ENCODE data around the gene TRPM4. TPM values are rescaled to one million over a fixed set of nuclear protein-coding genes. Genes with fewer than 3 reads are reported as not detected.

The TRPM4 gene
- polyA plus RNA-seq, 1 donor (not counting 4 experiments of a cell fraction or from before 2014, with no cell fraction given) = 16.1 TPM

DNA sequence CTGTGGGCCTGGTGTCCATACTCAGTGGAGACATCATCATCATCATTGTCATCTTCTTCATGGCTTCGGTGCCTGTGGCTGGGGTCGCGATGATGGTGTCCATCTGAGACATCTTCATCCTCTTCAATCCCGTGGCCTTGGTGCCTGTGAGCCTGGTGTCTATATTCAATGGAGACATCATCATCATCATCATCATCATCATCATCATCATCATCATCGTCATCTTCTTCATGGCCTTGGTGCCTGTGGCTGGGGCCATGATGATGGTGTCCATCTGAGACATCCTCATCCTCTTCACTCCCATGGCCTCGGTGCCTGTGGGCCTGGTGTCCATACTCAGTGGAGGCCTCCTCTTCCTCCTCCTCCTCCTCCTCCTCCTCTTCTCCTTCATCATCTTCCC is 3.3 kb upstream of the TRPM4 start:
- Histone ChIP-seq H2AFZ (ENCODE audit: control insufficient read depth, low read length) (no peak overlapping the region), H3K9me1 (ENCODE audit: control insufficient read depth, extremely low read depth, insufficient read depth, low read length) (no peaks in the 10 kb centered on the region), H3K4me3 (ENCODE audit: control insufficient read depth in 2 of 3, extremely low read depth in 1 of 3, insufficient read depth in 2 of 3, low read depth in 1 of 3, low read length in 3 of 3) (no peak overlapping the region), H3K9me3 (ENCODE audit: control insufficient read depth, low read depth, low read length) (no peaks in the 10 kb centered on the region), H3K4me2 (ENCODE audit: control insufficient read depth, extremely low read depth, insufficient read depth, low read depth, low read length) (no peak overlapping the region), H4K20me1 (ENCODE audit: control insufficient read depth, extremely low read depth, insufficient read depth, low read length) (no peaks in the 10 kb centered on the region), H3K36me3 (ENCODE audit: control insufficient read depth in 2 of 2, extremely low read depth in 1 of 2, insufficient read depth in 2 of 2, low read length in 2 of 2) (no peaks in the 10 kb centered on the region), H3K27ac (ENCODE audit: control insufficient read depth, insufficient read depth, low read length) (no peak overlapping the region), H3K79me2 (ENCODE audit: control insufficient read depth, insufficient read depth, low read length) (peaks cover 7% of the 10 kb centered on the region), H3K4me1 (ENCODE audit: control insufficient read depth, extremely low read depth, insufficient read depth, low read length) (peaks cover 23% of the 10 kb centered on the region), H3K27me3 (ENCODE audit: control insufficient read depth, extremely low read depth, insufficient read depth, low read length) (no peaks in the 10 kb centered on the region), H3K9ac (ENCODE audit: control insufficient read depth, extremely low read depth, insufficient read depth, low read length) (no peak overlapping the region)
- no peak for TF ChIP-seq EZH2 (IDR thresholded peaks at IDR 0.05; ENCODE audit: low read length)
- TF ChIP-seq, protein P1, sequence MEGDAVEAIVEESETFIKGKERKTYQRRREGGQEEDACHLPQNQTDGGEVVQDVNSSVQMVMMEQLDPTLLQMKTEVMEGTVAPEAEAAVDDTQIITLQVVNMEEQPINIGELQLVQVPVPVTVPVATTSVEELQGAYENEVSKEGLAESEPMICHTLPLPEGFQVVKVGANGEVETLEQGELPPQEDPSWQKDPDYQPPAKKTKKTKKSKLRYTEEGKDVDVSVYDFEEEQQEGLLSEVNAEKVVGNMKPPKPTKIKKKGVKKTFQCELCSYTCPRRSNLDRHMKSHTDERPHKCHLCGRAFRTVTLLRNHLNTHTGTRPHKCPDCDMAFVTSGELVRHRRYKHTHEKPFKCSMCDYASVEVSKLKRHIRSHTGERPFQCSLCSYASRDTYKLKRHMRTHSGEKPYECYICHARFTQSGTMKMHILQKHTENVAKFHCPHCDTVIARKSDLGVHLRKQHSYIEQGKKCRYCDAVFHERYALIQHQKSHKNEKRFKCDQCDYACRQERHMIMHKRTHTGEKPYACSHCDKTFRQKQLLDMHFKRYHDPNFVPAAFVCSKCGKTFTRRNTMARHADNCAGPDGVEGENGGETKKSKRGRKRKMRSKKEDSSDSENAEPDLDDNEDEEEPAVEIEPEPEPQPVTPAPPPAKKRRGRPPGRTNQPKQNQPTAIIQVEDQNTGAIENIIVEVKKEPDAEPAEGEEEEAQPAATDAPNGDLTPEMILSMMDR (optimal IDR thresholded peaks at IDR 0.05 in 1 of 3, IDR thresholded peaks at IDR 0.05 in 1 of 3, conservative IDR thresholded peaks at IDR 0.05 in 1 of 3; ENCODE audit: extremely low read depth in 1 of 3, insufficient read depth in 2 of 3, low read length in 3 of 3) = no peak
- dilution Hi-C loops (cut with MboI; ENCODE audit: extremely low pct_ligation_motif_present, low sequenced_read_pairs) = no loop called here
- DNase-seq (ENCODE audit: low read depth, low spot score) = no peak
- FAIRE-seq = no peak

DNA sequence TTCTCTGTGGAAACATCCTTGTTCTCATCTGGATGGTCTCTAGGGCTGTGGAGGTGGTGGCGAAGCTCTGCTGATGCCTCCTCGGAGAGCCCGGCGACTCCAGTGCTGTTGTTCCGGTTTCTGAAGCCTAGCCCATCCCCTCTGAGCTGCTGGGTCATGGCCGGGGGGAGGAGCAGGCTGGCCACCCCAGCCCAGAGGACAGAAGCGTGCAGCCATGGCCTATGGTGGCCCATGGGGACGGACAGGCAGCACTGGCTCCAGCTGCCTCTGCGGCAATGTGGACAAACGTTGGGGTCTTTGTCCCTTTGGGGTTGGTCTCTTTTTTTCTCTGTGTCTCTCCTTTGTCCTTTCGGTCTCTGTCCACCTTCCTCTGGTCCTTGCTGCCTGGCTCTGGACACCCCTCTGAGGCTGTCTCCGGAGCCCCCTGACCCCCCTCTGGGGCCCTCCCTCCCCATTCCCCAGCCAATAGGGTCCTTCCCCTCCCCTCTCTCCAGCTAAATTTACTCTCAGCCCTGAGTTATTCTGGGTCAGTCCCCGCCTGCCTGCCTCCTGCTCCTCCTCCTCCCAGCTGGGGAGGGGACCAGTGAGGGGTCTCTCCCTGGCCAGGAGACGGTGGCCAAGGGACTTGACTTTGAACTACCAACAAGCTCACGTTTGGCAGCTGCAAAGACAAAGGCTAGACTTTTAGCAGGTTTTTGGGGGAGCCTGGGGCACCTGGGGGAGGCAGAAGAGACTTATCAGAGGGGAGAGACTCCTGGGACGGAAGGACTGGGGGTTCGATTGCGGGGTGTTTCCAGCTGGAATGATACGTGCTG is 2.4 kb upstream of the TRPM4 start, which contains the start of gene HRC:
HRC (minus strand) TSS at position 392 of the 815 bp plus-strand sequence; CDS start at position 233, 159 bp downstream.
- H4K20me1 ChIP-seq (ENCODE audit: control insufficient read depth, extremely low read depth, insufficient read depth, low read length) = no peaks in the 10 kb centered on the region
- H3K9me1 ChIP-seq (ENCODE audit: control insufficient read depth, extremely low read depth, insufficient read depth, low read length) = no peaks in the 10 kb centered on the region
- H3K9ac ChIP-seq (ENCODE audit: control insufficient read depth, extremely low read depth, insufficient read depth, low read length) = no peak within 1 kb of the TSS
- H3K27me3 ChIP-seq (ENCODE audit: control insufficient read depth, extremely low read depth, insufficient read depth, low read length) = no peaks in the 10 kb centered on the region
- H3K4me2 ChIP-seq (ENCODE audit: control insufficient read depth, extremely low read depth, insufficient read depth, low read depth, low read length) = no peak within 1 kb of the TSS
- dilution Hi-C loops (cut with MboI; ENCODE audit: extremely low pct_ligation_motif_present, low sequenced_read_pairs) = no loop called here
- FAIRE-seq = no peak
- H3K4me1 ChIP-seq (ENCODE audit: control insufficient read depth, extremely low read depth, insufficient read depth, low read length) = peaks cover 17% of the 10 kb centered on the region
- H3K36me3 ChIP-seq (ENCODE audit: control insufficient read depth in 2 of 2, extremely low read depth in 1 of 2, insufficient read depth in 2 of 2, low read length in 2 of 2) = peaks cover 3 to 4% of the 10 kb centered on the region in 2 experiments
- H3K9me3 ChIP-seq (ENCODE audit: control insufficient read depth, low read depth, low read length) = no peaks in the 10 kb centered on the region
- no peak within 1 kb of the TSS for H2AFZ ChIP-seq (ENCODE audit: control insufficient read depth, low read length)
- peaks cover 7% of the 10 kb centered on the region for H3K79me2 ChIP-seq (ENCODE audit: control insufficient read depth, insufficient read depth, low read length)
- H3K4me3 ChIP-seq (ENCODE audit: control insufficient read depth in 2 of 3, extremely low read depth in 1 of 3, insufficient read depth in 2 of 3, low read depth in 1 of 3, low read length in 3 of 3) = no peak within 1 kb of the TSS
- TF ChIP-seq, protein P1 (optimal IDR thresholded peaks at IDR 0.05 in 1 of 3, IDR thresholded peaks at IDR 0.05 in 1 of 3, conservative IDR thresholded peaks at IDR 0.05 in 1 of 3; ENCODE audit: extremely low read depth in 1 of 3, insufficient read depth in 2 of 3, low read length in 3 of 3) = no peak
- no peak for TF ChIP-seq EZH2 (IDR thresholded peaks at IDR 0.05; ENCODE audit: low read length)
- H3K27ac ChIP-seq (ENCODE audit: control insufficient read depth, insufficient read depth, low read length) = no peak within 1 kb of the TSS
- DNase-seq (ENCODE audit: low read depth, low spot score) = no peak
